ENCODE measurements around the gene PPP1R2. TPM values are rescaled to one million over a fixed set of nuclear protein-coding genes. Genes with fewer than 3 reads are reported as not detected.

PPP1R2 gene
- polyA plus RNA-seq, 1 donor from 2014 or later: 113 TPM

- TF ChIP-seq POLR2AphosphoS5 (IDR thresholded peaks at IDR 0.05) (no peak), SMC3 (conservative IDR thresholded peaks at IDR 0.05; ENCODE audit: poor library complexity) (no peak), RAD21 (conservative IDR thresholded peaks at IDR 0.05) (no peak), CTCF (IDR thresholded peaks at IDR 0.05; ENCODE audit: poor library complexity, severe bottlenecking) (no peak), MXI1 (conservative IDR thresholded peaks at IDR 0.05; ENCODE audit: poor library complexity, severe bottlenecking) (no peak), EP300 (conservative IDR thresholded peaks at IDR 0.05; ENCODE audit: poor library complexity, severe bottlenecking) (no peak), TAF1 (IDR thresholded peaks at IDR 0.05; ENCODE audit: low read depth) (no peak), REST (IDR thresholded peaks at IDR 0.05; ENCODE audit: borderline replicate concordance) (no peak), EZH2 (IDR thresholded peaks at IDR 0.05; ENCODE audit: borderline replicate concordance, insufficient read depth, low read length, poor library complexity, severe bottlenecking) (no peak)
- Histone ChIP-seq H4K20me1 (ENCODE audit: insufficient read depth) (no peaks in the 10 kb centered on the region), H3K27me3 (ENCODE audit: insufficient read depth, low read depth, low read length) (no peaks in the 10 kb centered on the region), H3K79me2 (replicated peaks; ENCODE audit: insufficient read depth, low read length) (no peaks in the 10 kb centered on the region), H3K4me2 (ENCODE audit: low read length) (no peak overlapping the region), H2AFZ (ENCODE audit: low read depth, low read length) (no peak overlapping the region), H3K4me3 (ENCODE audit: low read length) (no peak overlapping the region), H3K36me3 (ENCODE audit: insufficient read depth, low read length) (no peaks in the 10 kb centered on the region), H3K9me2 (ENCODE audit: insufficient read depth, low read length) (no peaks in the 10 kb centered on the region), H3K27ac (ENCODE audit: low read length) (no peak overlapping the region), H3K9me3 (ENCODE audit: low read length) (no peaks in the 10 kb centered on the region), H3F3A (ENCODE audit: insufficient read depth, low read length, poor library complexity, severe bottlenecking) (no peaks in the 10 kb centered on the region), H3K9ac (ENCODE audit: low read length) (no peak overlapping the region)
These were observed 25.5 kb upstream of the PPP1R2 start for GRCh38 chr3:195568630-195569029.

GRCh38 chr3:195566797-195567196 is 23.7 kb upstream of the PPP1R2 start:
- Histone ChIP-seq H3K27ac (ENCODE audit: low read length) (no peak overlapping the region), H2AFZ (ENCODE audit: low read depth, low read length) (no peak overlapping the region), H3K9ac (ENCODE audit: low read length) (no peak overlapping the region), H3K9me3 (ENCODE audit: low read length) (no peaks in the 10 kb centered on the region), H3K79me2 (replicated peaks; ENCODE audit: insufficient read depth, low read length) (no peaks in the 10 kb centered on the region), H3K9me2 (ENCODE audit: insufficient read depth, low read length) (no peaks in the 10 kb centered on the region), H3K4me2 (ENCODE audit: low read length) (no peak overlapping the region), H3F3A (ENCODE audit: insufficient read depth, low read length, poor library complexity, severe bottlenecking) (no peaks in the 10 kb centered on the region), H3K4me3 (ENCODE audit: low read length) (no peak overlapping the region), H3K36me3 (ENCODE audit: insufficient read depth, low read length) (no peaks in the 10 kb centered on the region), H4K20me1 (ENCODE audit: insufficient read depth) (no peaks in the 10 kb centered on the region), H3K27me3 (ENCODE audit: insufficient read depth, low read depth, low read length) (no peaks in the 10 kb centered on the region)
- TF ChIP-seq POLR2AphosphoS5 (IDR thresholded peaks at IDR 0.05): no peak
- no peak for TF ChIP-seq REST (IDR thresholded peaks at IDR 0.05; ENCODE audit: borderline replicate concordance)
- no peak for TF ChIP-seq CTCF (IDR thresholded peaks at IDR 0.05; ENCODE audit: poor library complexity, severe bottlenecking)
- TF ChIP-seq RAD21 (conservative IDR thresholded peaks at IDR 0.05): no peak
- TF ChIP-seq MXI1 (conservative IDR thresholded peaks at IDR 0.05; ENCODE audit: poor library complexity, severe bottlenecking): no peak
- no peak for TF ChIP-seq EP300 (conservative IDR thresholded peaks at IDR 0.05; ENCODE audit: poor library complexity, severe bottlenecking)
- TF ChIP-seq EZH2 (IDR thresholded peaks at IDR 0.05; ENCODE audit: borderline replicate concordance, insufficient read depth, low read length, poor library complexity, severe bottlenecking): no peak
- TF ChIP-seq TAF1 (IDR thresholded peaks at IDR 0.05; ENCODE audit: low read depth): no peak
- no peak for TF ChIP-seq SMC3 (conservative IDR thresholded peaks at IDR 0.05; ENCODE audit: poor library complexity)
